Tibial nerve (tissue), 4 donors: ENCODE measurements around the gene CCDC57. TPM values are rescaled to one million over a fixed set of nuclear protein-coding genes. Genes with fewer than 3 reads are reported as not detected.
"Not testable (repeated sequence)": the region's sequence is repeated elsewhere in the genome, so short reads cannot be mapped to it uniquely, and the experiment has no call there.

Experiments
- DNase-seq, 2 donors: peaks; one replicate each; pipeline ENCODE4 v3.0.0-alpha.2; 2019; ENCODE audit warnings: low spot score in 2 of 2
- H3K27ac ChIP-seq, 4 donors: fragments of 200-600 bp; sonication (generic) in 3 of 4; one replicate each; pipeline ENCODE4 v1.5.1; 2017 to 2019; ENCODE audit warnings: mild to moderate bottlenecking in 1 of 4
- H3K27me3 ChIP-seq, 2 donors: fragments of 200-600 bp; sonication (generic) in 1 of 2; one replicate each; pipeline versions ENCODE4 v1.5.1 to v1.6.0; 2017 to 2019
- H3K36me3 ChIP-seq, 3 donors: fragments of 200-600 bp; sonication (generic); one replicate each; pipeline ENCODE4 v1.5.1; 2018 to 2019
- H3K4me1 ChIP-seq, 4 donors: fragments of 200-600 bp; sonication (generic) in 3 of 4; one replicate each; pipeline ENCODE4 v1.5.1; 2017 to 2019
- H3K4me3 ChIP-seq, 4 donors: fragments of 200-600 bp; sonication (generic) in 3 of 4; one replicate each; pipeline ENCODE4 v1.5.1; 2017 to 2019; ENCODE audit warnings: mild to moderate bottlenecking in 1 of 4, moderate library complexity in 1 of 4
- H3K9me3 ChIP-seq, 4 donors: fragments of 200-600 bp; sonication (generic) in 3 of 4; one replicate each; pipeline ENCODE4 v1.5.1; 2017 to 2019
- EP300 ChIP-seq, 2 donors: sonication (generic); formaldehyde crosslinking; IDR thresholded peaks; one replicate each; pipeline ENCODE4 v1.6.1; 2017; ENCODE audit warnings: antibody characterized with exemption in 2 of 2, mild to moderate bottlenecking in 1 of 2
- POLR2A ChIP-seq, 2 donors: fragments of 450-650 bp; IDR thresholded peaks; one replicate each; pipeline ENCODE4 v1.6.1; 2017; ENCODE audit warnings: antibody characterized with exemption in 2 of 2, mild to moderate bottlenecking in 2 of 2, moderate library complexity in 2 of 2
- WGBS, 2 donors: methylation state at CpG; one replicate each; pipeline ENCODE4 v1.1.5; 2018; 5-methylcytosine and 5-hydroxymethylcytosine counted together
- total RNA-seq, 4 donors: library from RNA; depleted of rRNA; stranded (reverse); fragments of >200 nt; gene quantifications; one replicate each; pipeline ENCODE4 v1.1.0, GENCODE V29; 2016
- TF ChIP-seq, protein P1 (sequence below), 5 experiments: fragments of 200-600 bp in 3 of 5; fragments of 450-650 bp in 2 of 5; sonication (generic) in 3 of 5; IDR thresholded peaks; one replicate each; pipeline ENCODE4 v1.5.1; 2016 to 2019; ENCODE audit warnings: antibody characterized with exemption in 5 of 5, mild to moderate bottlenecking in 3 of 5, moderate library complexity in 2 of 5

The CCDC57 gene
- total RNA-seq, 4 donors from 2014 or later, result 33.5 to 91.2 (median 47.9) TPM

DNA sequence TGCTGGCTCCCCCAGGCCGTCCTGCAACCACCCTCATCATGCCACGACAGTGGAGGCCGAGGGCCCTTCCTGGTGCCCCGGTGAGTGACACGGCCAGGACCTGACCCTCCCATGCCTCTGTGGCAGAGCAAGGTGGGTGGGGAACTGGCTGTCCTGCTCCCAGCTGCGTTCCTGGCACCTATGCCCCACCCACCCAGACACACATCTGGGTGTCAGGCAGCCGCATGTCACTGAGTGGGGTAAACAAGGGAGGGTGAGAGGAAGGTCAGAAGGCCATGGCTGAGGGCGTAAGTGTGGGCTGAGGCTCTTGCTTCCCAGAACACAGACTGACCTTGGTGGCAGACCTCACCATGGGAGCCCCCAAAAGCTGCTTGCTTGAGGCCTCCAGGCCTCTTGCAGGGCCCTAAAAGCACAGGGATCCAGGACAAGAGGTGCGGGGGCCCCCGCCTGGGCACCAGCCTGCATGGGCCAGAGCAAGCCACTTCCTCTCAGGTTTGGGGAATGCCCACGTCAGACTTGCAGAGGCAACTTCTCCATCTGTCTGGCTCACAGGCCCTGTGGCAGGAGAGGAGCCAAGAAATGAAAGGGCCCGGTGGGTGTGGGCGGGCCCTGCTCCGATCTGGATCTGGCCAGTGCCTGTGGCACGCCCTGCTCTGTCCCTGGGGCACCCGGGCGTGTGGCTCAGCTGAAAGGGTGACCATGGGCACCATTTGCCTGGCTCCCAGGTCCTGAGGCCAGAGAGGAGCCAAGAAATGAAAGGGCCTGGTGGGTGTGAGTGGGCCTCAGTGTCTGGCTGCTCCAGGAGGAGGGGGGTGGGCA, 3.9 kb upstream of the CCDC57 start:
- H3K27me3 ChIP-seq, result no peaks in the 10 kb centered on the region
- peak in 1 of 2 donors; percentile 57 for DNase-seq

DNA sequence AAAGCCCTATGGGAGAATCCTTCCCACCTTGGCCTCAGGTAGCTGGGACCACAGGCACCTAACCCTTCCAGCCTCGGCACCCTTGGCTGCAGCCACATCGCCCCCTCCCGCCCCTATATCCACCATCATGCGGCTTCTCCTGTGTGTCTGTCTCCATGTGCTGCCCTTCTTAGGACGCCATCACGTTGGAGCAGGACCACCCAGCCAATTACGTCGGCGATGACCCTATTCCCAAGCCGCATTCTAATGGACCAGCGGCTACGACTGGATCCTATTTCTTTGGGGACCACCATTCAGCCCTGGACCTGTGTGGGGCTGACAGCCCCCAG, 3.3 kb upstream of the CCDC57 start:
- no peak for TF ChIP-seq POLR2A (IDR thresholded peaks at IDR 0.05)
- WGBS, 2 donors, result 77 to 80% methylated on average over 12 of the region's 12 CpGs
- H3K4me3 ChIP-seq, result no peak overlapping the region
- no peaks in the 10 kb centered on the region for H3K9me3 ChIP-seq
- no peaks in the 10 kb centered on the region for H3K36me3 ChIP-seq
- peak overlapping the region; percentile 34 to 88 (median 80) for H3K27ac ChIP-seq
- DNase-seq, result no peak
- H3K4me1 ChIP-seq, result peaks cover 3 to 51% (median 32%) of the 10 kb centered on the region in 4 donors
- H3K27me3 ChIP-seq, result no peaks in the 10 kb centered on the region

More for the DNA sequence above, 3.9 kb upstream of the CCDC57 start:
- H3K9me3 ChIP-seq, result no peaks in the 10 kb centered on the region
- no peak overlapping the region for H3K4me3 ChIP-seq
- H3K27ac ChIP-seq, result peak overlapping the region; percentile 34 to 88 (median 80)
- 26 to 36% methylated on average over 14 to 16 of the region's 17 CpGs for WGBS, 2 donors
- H3K4me1 ChIP-seq, result peaks cover 3 to 46% (median 31%) of the 10 kb centered on the region in 4 donors
- no peaks in the 10 kb centered on the region for H3K36me3 ChIP-seq
- TF ChIP-seq POLR2A (IDR thresholded peaks at IDR 0.05), result peak in 1 of 2 donors; percentile 35
- TF ChIP-seq, protein P1, sequence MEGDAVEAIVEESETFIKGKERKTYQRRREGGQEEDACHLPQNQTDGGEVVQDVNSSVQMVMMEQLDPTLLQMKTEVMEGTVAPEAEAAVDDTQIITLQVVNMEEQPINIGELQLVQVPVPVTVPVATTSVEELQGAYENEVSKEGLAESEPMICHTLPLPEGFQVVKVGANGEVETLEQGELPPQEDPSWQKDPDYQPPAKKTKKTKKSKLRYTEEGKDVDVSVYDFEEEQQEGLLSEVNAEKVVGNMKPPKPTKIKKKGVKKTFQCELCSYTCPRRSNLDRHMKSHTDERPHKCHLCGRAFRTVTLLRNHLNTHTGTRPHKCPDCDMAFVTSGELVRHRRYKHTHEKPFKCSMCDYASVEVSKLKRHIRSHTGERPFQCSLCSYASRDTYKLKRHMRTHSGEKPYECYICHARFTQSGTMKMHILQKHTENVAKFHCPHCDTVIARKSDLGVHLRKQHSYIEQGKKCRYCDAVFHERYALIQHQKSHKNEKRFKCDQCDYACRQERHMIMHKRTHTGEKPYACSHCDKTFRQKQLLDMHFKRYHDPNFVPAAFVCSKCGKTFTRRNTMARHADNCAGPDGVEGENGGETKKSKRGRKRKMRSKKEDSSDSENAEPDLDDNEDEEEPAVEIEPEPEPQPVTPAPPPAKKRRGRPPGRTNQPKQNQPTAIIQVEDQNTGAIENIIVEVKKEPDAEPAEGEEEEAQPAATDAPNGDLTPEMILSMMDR (IDR thresholded peaks at IDR 0.05), result no peak
- peak in 1 of 2 donors; percentile 47 for TF ChIP-seq EP300 (IDR thresholded peaks at IDR 0.05)

DNA sequence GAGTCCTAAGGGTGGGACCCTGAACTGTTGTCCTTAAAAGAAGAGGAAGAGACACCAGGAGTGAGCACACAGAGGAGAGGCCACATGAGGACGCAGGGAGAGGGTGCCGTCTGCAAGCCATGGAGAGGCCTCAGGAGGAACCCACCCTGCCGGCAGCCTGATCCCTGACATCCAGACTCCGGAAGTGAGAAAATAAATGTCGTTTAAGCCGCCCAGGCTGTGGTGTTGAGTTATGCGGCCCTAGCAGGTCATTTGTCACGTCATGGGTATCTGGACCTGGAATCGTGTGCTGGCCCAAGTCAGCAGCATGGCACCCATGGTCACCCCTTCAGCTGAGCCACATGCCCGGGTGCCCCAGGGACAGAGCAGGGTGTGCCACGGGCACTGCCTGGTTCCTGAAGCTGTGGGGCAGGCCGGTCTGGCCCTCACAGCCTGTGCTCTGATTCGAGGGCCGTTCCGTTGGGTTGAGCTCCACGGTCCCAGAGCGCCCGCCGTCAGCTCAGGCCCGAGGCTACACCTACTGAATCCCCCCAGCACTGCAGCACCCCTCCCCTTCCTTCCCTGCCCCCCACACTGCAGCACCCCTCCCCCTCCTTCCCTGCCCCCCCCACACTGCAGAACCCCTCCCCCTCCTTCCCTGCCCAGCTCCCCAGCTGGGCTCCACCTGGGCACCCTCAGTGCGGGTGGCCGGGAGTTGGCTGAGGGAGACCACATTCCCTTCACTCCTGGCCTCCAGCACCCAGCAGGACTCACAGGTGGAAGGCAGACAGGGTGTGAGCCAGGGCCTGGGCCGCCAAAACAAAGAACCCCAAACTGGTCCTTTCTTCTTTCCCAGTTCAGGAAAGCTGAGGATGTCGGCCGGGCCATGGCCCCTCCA, 2.7 kb upstream of the CCDC57 start:
- Histone ChIP-seq H3K4me1 (peaks cover 3 to 51% (median 32%) of the 10 kb centered on the region in 4 donors), H3K27me3 (no peaks in the 10 kb centered on the region), H3K27ac (peak overlapping the region in 3 of 4 donors; percentile 79 to 88 (median 80)), H3K4me3 (no peak overlapping the region), H3K36me3 (no peaks in the 10 kb centered on the region), H3K9me3 (no peaks in the 10 kb centered on the region)
- DNase-seq, result no peak
- 68 to 73% methylated on average over 23 of the region's 25 CpGs for WGBS, 2 donors
- no peak for TF ChIP-seq EP300 (IDR thresholded peaks at IDR 0.05)
- TF ChIP-seq, protein P1 (IDR thresholded peaks at IDR 0.05), result no peak

DNA sequence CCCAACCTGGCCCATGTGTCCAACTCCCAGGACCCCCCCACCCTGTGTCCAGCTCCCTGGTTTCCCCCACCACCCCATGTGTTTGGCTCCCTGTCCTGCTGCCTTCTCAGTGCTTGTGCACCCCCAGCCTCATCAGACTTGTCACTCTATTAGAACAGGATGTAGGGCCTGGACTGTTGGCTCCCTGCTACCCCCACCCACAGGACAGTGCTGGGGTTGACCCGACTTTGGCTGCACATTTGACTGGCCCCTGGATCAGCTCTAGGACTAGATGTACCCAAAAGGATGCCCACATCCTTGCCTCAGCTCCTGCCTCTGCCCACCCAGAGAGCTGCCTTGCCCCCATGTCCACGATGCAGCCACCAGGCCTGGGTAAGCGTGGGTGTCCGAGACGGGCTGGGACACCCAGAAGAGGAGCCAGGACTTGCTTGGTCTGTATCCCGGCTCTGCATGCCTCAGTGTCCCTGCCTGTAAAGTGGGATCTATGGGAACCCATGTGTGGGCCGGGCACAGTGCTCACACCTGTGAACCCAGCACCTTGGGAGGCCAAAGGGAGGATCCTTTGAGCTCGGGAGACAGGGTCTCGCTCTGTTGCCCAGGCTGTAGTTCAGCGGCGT, 1.5 kb upstream of the CCDC57 start:
- Histone ChIP-seq H3K9me3 (no peaks in the 10 kb centered on the region), H3K36me3 (no peaks in the 10 kb centered on the region), H3K4me1 (peaks cover 3 to 51% (median 32%) of the 10 kb centered on the region in 4 donors), H3K4me3 (no peak overlapping the region), H3K27ac (no peak overlapping the region), H3K27me3 (no peaks in the 10 kb centered on the region)
- DNase-seq, result no peak
- TF ChIP-seq POLR2A (IDR thresholded peaks at IDR 0.05), result no peak
- 76 to 82% methylated on average over 4 to 11 of the region's 11 CpGs for WGBS, 2 donors

DNA sequence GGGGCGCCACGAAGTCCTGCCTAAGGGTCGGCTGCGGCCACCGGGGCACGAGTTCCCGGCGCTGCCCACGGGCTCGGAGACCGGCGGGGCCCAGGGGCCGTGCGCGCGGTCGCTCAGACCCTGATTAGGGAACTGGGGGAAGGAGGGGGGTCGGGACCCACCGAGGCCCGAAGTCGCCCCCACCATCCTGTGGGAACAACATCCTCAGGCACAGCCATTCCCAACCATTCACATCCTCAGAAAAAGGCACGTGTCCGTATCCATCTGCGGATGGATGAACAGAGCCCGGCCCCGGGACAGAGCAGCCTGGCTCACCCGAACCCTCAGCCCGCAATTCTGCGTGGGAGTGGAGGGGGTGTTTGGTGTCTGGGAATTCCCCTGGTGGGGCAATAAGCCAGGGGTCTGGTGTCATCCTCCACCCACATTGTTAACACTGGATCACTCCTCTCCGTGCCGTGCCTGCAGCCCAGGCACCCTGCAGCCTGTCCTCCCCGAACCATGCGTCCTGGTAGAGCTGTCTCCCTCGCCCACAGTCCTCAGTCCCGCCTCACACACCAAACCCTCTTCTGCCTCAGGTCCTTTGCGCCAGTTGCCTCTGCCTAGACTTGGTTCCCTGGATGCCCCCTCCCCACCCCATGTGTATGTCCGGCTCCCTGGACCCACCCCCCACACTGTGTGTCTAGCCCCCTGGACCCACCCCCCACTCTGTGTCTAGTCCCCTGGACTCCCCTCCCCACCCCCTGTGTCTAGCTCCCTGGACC, 789 bp upstream of the CCDC57 start:
- Histone ChIP-seq H3K4me3 (peak overlapping the region; percentile 77 to 93 (median 87)), H3K27ac (peak overlapping the region; percentile 75 to 94 (median 89)), H3K4me1 (peaks cover 3 to 51% (median 32%) of the 10 kb centered on the region in 4 donors), H3K9me3 (no peaks in the 10 kb centered on the region), H3K27me3 (no peaks in the 10 kb centered on the region), H3K36me3 (no peaks in the 10 kb centered on the region)
- DNase-seq, result no peak
- TF ChIP-seq EP300 (IDR thresholded peaks at IDR 0.05) (no peak), POLR2A (IDR thresholded peaks at IDR 0.05) (no peak)
- TF ChIP-seq, protein P1 (IDR thresholded peaks at IDR 0.05), result no peak
- 7 to 12% methylated on average over 16 to 37 of the region's 37 CpGs for WGBS, 2 donors

DNA sequence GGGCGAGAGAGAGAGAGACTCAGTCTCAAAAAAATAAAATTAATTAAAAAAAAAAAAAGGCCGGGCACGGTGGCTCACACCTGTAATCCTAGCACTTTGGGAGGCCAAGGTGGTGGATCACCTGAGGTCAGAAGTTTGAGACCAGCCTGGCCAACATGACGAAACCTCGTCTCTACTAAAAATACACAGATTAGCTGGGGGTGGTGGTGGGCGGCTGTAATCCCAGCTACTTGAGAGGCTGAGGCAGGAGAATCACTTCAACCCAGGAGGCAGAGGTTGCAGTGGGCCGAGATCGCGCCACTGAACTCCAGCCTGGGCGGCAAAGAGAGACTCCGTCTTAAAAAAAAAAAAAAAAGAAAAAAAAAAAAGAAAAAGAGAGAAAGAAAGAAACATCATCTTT, 2.0 kb downstream of the CCDC57 start:
- not testable (repeated sequence) for H3K27me3 ChIP-seq, H3K4me3 ChIP-seq, DNase-seq, H3K27ac ChIP-seq, H3K9me3 ChIP-seq
- peaks cover 0 to 12% (median 0%) of the 10 kb centered on the region in 3 donors for H3K36me3 ChIP-seq
- peaks cover 3 to 39% (median 20%) of the 10 kb centered on the region in 4 donors for H3K4me1 ChIP-seq
- 91 to 92% methylated on average over 11 of the region's 11 CpGs for WGBS, 2 donors
